Psoas muscle (tissue), 8 donors: Measurements from ENCODE around the gene ZFYVE26. TPM values are rescaled to one million over a fixed set of nuclear protein-coding genes. Genes with fewer than 3 reads are reported as not detected.

ENCODE experiments used
- ATAC-seq, 4 donors: fragments of 200-7000 bp; cut with Tn5 transposase; one replicate each; pipeline ENCODE4 v1.9.1; 2020; ENCODE audit warnings: moderate library complexity in 3 of 4, mild to moderate bottlenecking in 2 of 4
- DNase-seq, 2 donors: peaks; one replicate each; pipeline ENCODE4 v3.0.0-alpha.2; 2020
- H3K27ac ChIP-seq: fragments of 200-600 bp; one replicate; pipeline ENCODE4 v1.8.0; 2022
- H3K27me3 ChIP-seq, 3 donors: fragments of 200-600 bp in 1 of 3; one replicate each; pipeline versions ENCODE4 v1.6.1 to v1.8.0; 2013 to 2022; ENCODE audit warnings: low read length in 2 of 3, mild to moderate bottlenecking in 2 of 3, moderate library complexity in 1 of 3; ENCODE audit not compliant: insufficient read depth in 3 of 3
- H3K36me3 ChIP-seq, 2 donors: fragments of 200-600 bp in 1 of 2; one replicate each; pipeline versions ENCODE4 v1.6.1 to v1.8.0; 2013 to 2022; ENCODE audit warnings: low read depth in 1 of 2, mild to moderate bottlenecking in 1 of 2, moderate library complexity in 1 of 2; ENCODE audit not compliant: insufficient read depth in 1 of 2
- H3K4me1 ChIP-seq: fragments of 200-600 bp; one replicate; pipeline ENCODE4 v1.8.0; 2022
- H3K4me3 ChIP-seq: fragments of 200-600 bp; one replicate; pipeline ENCODE4 v1.8.0; 2022; ENCODE audit warnings: mild to moderate bottlenecking
- H3K9me3 ChIP-seq: fragments of 200-600 bp; one replicate; pipeline ENCODE4 v1.8.0; 2022
- CTCF ChIP-seq: fragments of 200-600 bp; IDR thresholded peaks from one replicate; pipeline ENCODE4 v1.8.0; 2022; ENCODE audit warnings: antibody characterized with exemption
- WGBS, 3 donors: extraction: QIAGEN DNeasy Blood & Tissue Kit; methylation state at CpG; one replicate each; pipeline versions ENCODE4 v1.1.6 to v1.1.7; 2013; 5-methylcytosine and 5-hydroxymethylcytosine counted together
- intact Hi-C, 2 donors: fragments of 100-400 bp; cut with DNase I; formaldehyde crosslinking; loops; one replicate each; pipeline versions ENCODE4 v1.11.0 to v1.14.2; 2022
- polyA plus RNA-seq, 3 donors: library from polyadenylated mRNA; stranded (reverse); fragments of 200-250 nt; gene quantifications; one replicate each; pipeline ENCODE4 v1.2.3, GENCODE V29; 2013
- total RNA-seq, 4 donors: library from RNA; stranded (reverse); fragmentation: NEBNext Ultra II Directional in 2 of 4; extraction: Animal tissue kit (Norgen Biotek cat#: 25700) in 2 of 4; gene quantifications; one replicate each; pipeline versions ENCODE4 v1.2.1 to v1.2.4, GENCODE V29; 2021 to 2023
- donor health status: healthy with polysubstance abuse.
- donor health status: DM: no; HTN: no; CAD: no; lungs with moderate emphysema.
- donor health status: Bipolar disorder and iron deficiency.
- donor health status: healthy.
- donor health status: DM: yes; HTN: yes; CAD: no.
- donor health status: DM: no; HTN: no; CAD: no.
- donor health status: DM: no; HTN: no; CAD: no.
- donor health status: DM: yes; HTN: yes; CAD: no.

ZFYVE26 gene
- total and polyA plus RNA-seq, 7 donors: 3.9 to 18.7 (median 14.9) TPM

GRCh38 chr14:67759916-67760315 lies 56.5 kb downstream of the ZFYVE26 start:
- Histone ChIP-seq H3K27me3 (no peaks in the 10 kb centered on the region), H3K4me1 (no peaks in the 10 kb centered on the region), H3K36me3 (peaks cover 14 to 93% of the 10 kb centered on the region in 2 donors), H3K4me3 (no peak overlapping the region), H3K9me3 (no peaks in the 10 kb centered on the region), H3K27ac (no peak overlapping the region)
- WGBS, 3 donors: 90 to 95% (median 94%) methylated on average over 2 of the region's 2 CpGs
- intact Hi-C loops: no loop called here
- no peak for TF ChIP-seq CTCF
- no peak for DNase-seq
- ATAC-seq: no peak

GRCh38 chr14:67757175-67757574 lies 59.2 kb downstream of the ZFYVE26 start:
- 72 to 90% (median 83%) methylated on average over 3 of the region's 3 CpGs for WGBS, 3 donors
- no peaks in the 10 kb centered on the region for H3K9me3 ChIP-seq
- H3K27me3 ChIP-seq: no peaks in the 10 kb centered on the region
- TF ChIP-seq CTCF: no peak
- intact Hi-C loops: no loop called here
- no peak for DNase-seq
- ATAC-seq: no peak
- H3K4me1 ChIP-seq: no peaks in the 10 kb centered on the region
- H3K36me3 ChIP-seq: peaks cover 31 to 93% of the 10 kb centered on the region in 2 donors
- H3K27ac ChIP-seq: no peak overlapping the region
- H3K4me3 ChIP-seq: no peak overlapping the region

- 55 to 73% (median 64%) methylated on average over 1 of the region's 1 CpG for WGBS, 3 donors
- TF ChIP-seq CTCF: no peak
- Histone ChIP-seq H3K27me3 (no peaks in the 10 kb centered on the region), H3K27ac (no peak overlapping the region), H3K4me3 (no peak overlapping the region), H3K9me3 (no peaks in the 10 kb centered on the region), H3K36me3 (peaks cover 35 to 93% of the 10 kb centered on the region in 2 donors), H3K4me1 (no peaks in the 10 kb centered on the region)
- intact Hi-C loops: no loop called here
- ATAC-seq (no peak), DNase-seq (no peak)
Measured at GRCh38 chr14:67756496-67756895, 59.9 kb downstream of the ZFYVE26 start.

GRCh38 chr14:67749341-67750084 lies 66.9 kb downstream of the ZFYVE26 start:
- Histone ChIP-seq H3K36me3 (peaks cover 27 to 80% of the 10 kb centered on the region in 2 donors), H3K27ac (no peak overlapping the region), H3K4me3 (no peak overlapping the region), H3K27me3 (no peaks in the 10 kb centered on the region), H3K9me3 (no peaks in the 10 kb centered on the region), H3K4me1 (no peaks in the 10 kb centered on the region)
- 79 to 91% (median 87%) methylated on average over 6 of the region's 6 CpGs for WGBS, 3 donors
- no peak for TF ChIP-seq CTCF
- ATAC-seq (no peak), DNase-seq (no peak)
- intact Hi-C loops: no loop called here

- 95 to 97% (median 96%) methylated on average over 10 of the region's 10 CpGs for WGBS, 3 donors
- no peak for TF ChIP-seq CTCF
- Histone ChIP-seq H3K36me3 (peaks cover 21 to 68% of the 10 kb centered on the region in 2 donors), H3K27ac (no peak overlapping the region), H3K4me1 (peaks cover 5% of the 10 kb centered on the region), H3K9me3 (no peaks in the 10 kb centered on the region), H3K27me3 (no peaks in the 10 kb centered on the region), H3K4me3 (no peak overlapping the region)
- intact Hi-C loops: no loop called here
- DNase-seq (no peak), ATAC-seq (no peak)
Measured at GRCh38 chr14:67748312-67748711, 68.1 kb downstream of the ZFYVE26 start.
